Stromal cell of bone marrow (primary cell): ENCODE data around the gene R3HDM1.
"Not testable (repeated sequence)": the region's sequence is repeated elsewhere in the genome, so short reads cannot be mapped to it uniquely, and the experiment has no call there.

Experiments used
- DNase-seq: peaks from one replicate; pipeline ENCODE4 v3.0.0-alpha.2; 2012; ENCODE audit warnings: low read depth

R3HDM1 gene

GRCh38 chr2:135641156-135642068, 110.1 kb downstream of the R3HDM1 start:
- no peak for DNase-seq

GRCh38 chr2:135647836-135648579, 116.7 kb downstream of the R3HDM1 start:
- no peak for DNase-seq

- DNase-seq = no peak
These were observed 119.4 kb downstream of the R3HDM1 start for GRCh38 chr2:135650721-135651120.

GRCh38 chr2:135651717-135652116, 120.4 kb downstream of the R3HDM1 start:
- no peak for DNase-seq

- not testable (repeated sequence) for DNase-seq
These were observed 123.0 kb downstream of the R3HDM1 start for GRCh38 chr2:135654239-135654638.

GRCh38 chr2:135657806-135658582, 126.7 kb downstream of the R3HDM1 start:
- DNase-seq = no peak

GRCh38 chr2:135662088-135662487, 130.8 kb downstream of the R3HDM1 start:
- DNase-seq = no peak

- no peak for DNase-seq
These were observed 131.9 kb downstream of the R3HDM1 start for GRCh38 chr2:135663148-135663700.

GRCh38 chr2:135664623-135665068, 133.4 kb downstream of the R3HDM1 start:
- no peak for DNase-seq

- DNase-seq = no peak
These were observed 135.8 kb downstream of the R3HDM1 start for GRCh38 chr2:135667045-135667444.

- DNase-seq = no peak
These were observed 143.2 kb downstream of the R3HDM1 start for GRCh38 chr2:135674453-135674852.

GRCh38 chr2:135676031-135676430, 144.7 kb downstream of the R3HDM1 start:
- DNase-seq = no peak

- DNase-seq = no peak
These were observed 147.8 kb downstream of the R3HDM1 start for GRCh38 chr2:135679125-135679524.

GRCh38 chr2:135685361-135685760, 154.1 kb downstream of the R3HDM1 start:
- no peak for DNase-seq

- DNase-seq = no peak
These were observed 157.7 kb downstream of the R3HDM1 start for GRCh38 chr2:135688978-135689377.

GRCh38 chr2:135689679-135690078, 158.4 kb downstream of the R3HDM1 start:
- DNase-seq = no peak

- DNase-seq = no peak
These were observed 163.4 kb downstream of the R3HDM1 start for GRCh38 chr2:135694711-135695110.

GRCh38 chr2:135698838-135699237, 167.6 kb downstream of the R3HDM1 start:
- no peak for DNase-seq

- DNase-seq = peak; percentile 69
These were observed 170.2 kb downstream of the R3HDM1 start for GRCh38 chr2:135701442-135701841.

GRCh38 chr2:135703300-135703699, 172.0 kb downstream of the R3HDM1 start:
- no peak for DNase-seq

- not testable (repeated sequence) for DNase-seq
These were observed 172.8 kb downstream of the R3HDM1 start for GRCh38 chr2:135704075-135704474.

GRCh38 chr2:135708159-135708558, 176.9 kb downstream of the R3HDM1 start:
- no peak for DNase-seq
